ENCODE data around the gene TWSG1. TPM values are rescaled to one million over a fixed set of nuclear protein-coding genes. Genes with fewer than 3 reads are reported as not detected.
"Not testable (repeated sequence)": the region's sequence is repeated elsewhere in the genome, so short reads cannot be mapped to it uniquely, and the experiment has no call there.

The TWSG1 gene
- total RNA-seq, 2 experiments from 2014 or later, result 11.0 to 12.2 TPM

DNA sequence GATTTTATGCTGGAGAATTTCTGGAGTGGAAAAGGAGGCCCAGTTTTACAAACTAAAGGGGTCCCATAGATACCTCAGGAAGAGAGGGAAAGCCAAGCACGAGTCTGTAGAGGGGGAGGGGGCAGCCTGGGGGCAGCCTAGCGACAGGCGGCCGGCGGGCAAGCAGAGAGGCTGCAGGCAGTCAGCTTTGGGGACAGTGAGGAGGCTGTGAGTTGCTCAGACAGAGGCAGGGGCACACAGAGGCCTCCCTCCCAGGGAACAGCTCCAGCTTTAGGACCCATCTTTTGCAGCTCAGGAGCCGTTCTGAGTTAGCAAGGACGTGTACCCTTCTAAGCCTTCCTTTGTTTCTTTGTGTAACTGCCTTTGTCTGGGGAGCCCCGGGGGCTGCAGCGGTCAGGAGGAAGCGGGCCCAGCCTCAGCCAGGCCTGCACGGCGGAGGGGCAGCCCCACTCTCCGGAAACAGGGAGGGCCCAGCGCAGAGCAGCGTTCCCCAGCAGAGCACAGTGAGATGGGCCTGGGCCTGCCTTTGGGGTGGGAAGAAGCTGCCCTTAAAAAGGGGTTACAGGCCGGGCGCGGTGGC, 99.6 kb downstream of the TWSG1 start:
- Mint-ChIP-seq H3K36me3 (no peaks in the 10 kb centered on the region), H3K27ac (no peak overlapping the region), H3K4me3 (no peak overlapping the region), H3K4me1 (ENCODE audit: low read depth) (no peaks in the 10 kb centered on the region), H3K9me3 (no peaks in the 10 kb centered on the region), H3K27me3 (peaks cover 9% of the 10 kb centered on the region)
- POLR2A ChIA-PET, result no interaction called here
- no peak for DNase-seq
- intact Hi-C loops (cut with micrococcal nuclease), result no loop called here
- CTCF ChIA-PET, result interaction anchor here (1.0 kb wide), 1 partner anchor 19 kb away, joined by 3 read pairs; no protein-coding TSS in a partner anchor

- peaks cover 9% of the 10 kb centered on the region for H3K27me3 Mint-ChIP-seq
- no peaks in the 10 kb centered on the region for H3K4me1 Mint-ChIP-seq (ENCODE audit: low read depth)
- H3K36me3 Mint-ChIP-seq, result no peaks in the 10 kb centered on the region
- DNase-seq, result no peak
- H3K4me3 Mint-ChIP-seq, result no peak overlapping the region
- no peak overlapping the region for H3K27ac Mint-ChIP-seq
- H3K9me3 Mint-ChIP-seq, result no peaks in the 10 kb centered on the region
- POLR2A ChIA-PET, result no interaction called here
- intact Hi-C loops (cut with micrococcal nuclease), result no loop called here
- CTCF ChIA-PET, result no interaction called here
Measured at GRCh38 chr18:9435041-9435440, 100.5 kb downstream of the TWSG1 start.

DNA sequence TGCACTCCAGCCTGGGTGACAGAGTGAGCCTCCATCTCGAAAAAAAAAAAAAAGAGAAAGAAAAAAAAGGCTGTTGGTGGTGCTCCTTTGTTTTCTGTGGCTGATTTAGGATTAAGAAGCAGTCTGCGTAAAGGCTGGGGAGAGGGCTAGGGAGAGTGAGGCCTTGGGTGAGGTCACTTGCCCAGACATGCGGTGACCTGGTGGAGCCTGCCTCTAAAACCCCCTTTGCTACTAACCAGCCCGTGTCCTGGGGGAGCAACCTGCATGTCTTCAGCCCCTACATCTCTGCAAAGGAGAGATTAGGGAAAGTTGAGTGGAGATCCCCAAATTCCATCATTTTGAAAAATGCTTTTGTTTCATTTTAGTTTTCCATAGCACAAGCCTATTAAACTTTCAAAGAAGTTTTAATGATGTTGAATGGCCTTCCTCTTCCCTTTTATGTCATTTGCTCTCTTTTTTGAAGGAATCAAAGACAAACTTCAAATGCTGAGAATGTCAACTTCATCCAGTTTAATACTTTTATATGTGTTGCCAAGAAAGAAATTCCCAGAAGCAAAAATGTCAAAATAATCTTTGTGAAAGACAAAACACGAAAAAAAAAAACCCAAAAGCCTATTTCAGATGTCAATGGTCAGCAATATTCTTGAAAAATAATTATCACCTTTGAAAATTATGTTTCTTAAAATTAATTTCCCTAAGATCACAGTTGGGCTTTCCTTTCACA, 101.8 kb downstream of the TWSG1 start:
- no peaks in the 10 kb centered on the region for H3K36me3 Mint-ChIP-seq
- H3K27me3 Mint-ChIP-seq, result peaks cover 3% of the 10 kb centered on the region
- intact Hi-C loops (cut with micrococcal nuclease), result no loop called here
- H3K4me1 Mint-ChIP-seq (ENCODE audit: low read depth), result no peaks in the 10 kb centered on the region
- CTCF ChIA-PET, result no interaction called here
- H3K4me3 Mint-ChIP-seq, result no peak overlapping the region
- H3K27ac Mint-ChIP-seq, result no peak overlapping the region
- DNase-seq, result no peak
- POLR2A ChIA-PET, result no interaction called here
- H3K9me3 Mint-ChIP-seq, result no peaks in the 10 kb centered on the region

- no peaks in the 10 kb centered on the region for H3K36me3 Mint-ChIP-seq
- peaks cover 3% of the 10 kb centered on the region for H3K27me3 Mint-ChIP-seq
- intact Hi-C loops (cut with micrococcal nuclease), result no loop called here
- H3K4me1 Mint-ChIP-seq (ENCODE audit: low read depth), result no peaks in the 10 kb centered on the region
- ChIA-PET CTCF (interaction anchor here (0.6 kb wide), 1 partner anchor 128 kb away, joined by 3 read pairs; no protein-coding TSS in a partner anchor), POLR2A (no interaction called here)
- no peak overlapping the region for H3K4me3 Mint-ChIP-seq
- DNase-seq, result no peak
- no peaks in the 10 kb centered on the region for H3K9me3 Mint-ChIP-seq
- H3K27ac Mint-ChIP-seq, result no peak overlapping the region
Measured at GRCh38 chr18:9437021-9437437, 102.5 kb downstream of the TWSG1 start.

GRCh38 chr18:9437672-9438071, 103.1 kb downstream of the TWSG1 start:
- H3K36me3 Mint-ChIP-seq, result no peaks in the 10 kb centered on the region
- peaks cover 3% of the 10 kb centered on the region for H3K27me3 Mint-ChIP-seq
- H3K4me3 Mint-ChIP-seq, result no peak overlapping the region
- H3K9me3 Mint-ChIP-seq, result no peaks in the 10 kb centered on the region
- ChIA-PET CTCF (no interaction called here), POLR2A (no interaction called here)
- H3K27ac Mint-ChIP-seq, result no peak overlapping the region
- DNase-seq, result no peak
- intact Hi-C loops (cut with micrococcal nuclease), result no loop called here
- no peaks in the 10 kb centered on the region for H3K4me1 Mint-ChIP-seq (ENCODE audit: low read depth)

DNA sequence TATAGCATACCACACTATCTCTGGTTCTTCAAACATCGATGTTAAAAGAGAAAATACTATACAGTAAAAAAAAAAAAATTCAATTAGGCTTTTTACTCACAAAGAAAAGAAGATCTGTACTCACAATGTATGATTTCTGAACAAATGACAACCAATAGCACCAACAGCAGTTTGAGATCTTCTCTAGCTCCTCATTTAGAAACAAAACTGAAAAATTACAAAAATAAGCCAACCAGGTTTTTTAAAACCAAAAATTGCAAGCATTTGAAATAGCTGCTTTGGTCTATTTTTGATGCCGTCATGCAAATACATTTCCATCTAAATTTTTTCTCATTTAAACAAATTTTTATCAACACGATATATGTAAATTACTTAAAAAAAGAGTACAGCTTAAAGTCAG, 106.5 kb downstream of the TWSG1 start:
- Mint-ChIP-seq H3K4me1 (ENCODE audit: low read depth) (no peaks in the 10 kb centered on the region), H3K27ac (no peak overlapping the region), H3K36me3 (no peaks in the 10 kb centered on the region), H3K27me3 (no peaks in the 10 kb centered on the region), H3K4me3 (no peak overlapping the region), H3K9me3 (no peaks in the 10 kb centered on the region)
- CTCF ChIA-PET, result no interaction called here
- no peak for DNase-seq
- intact Hi-C loops (cut with micrococcal nuclease), result no loop called here
- POLR2A ChIA-PET, result no interaction called here

DNA sequence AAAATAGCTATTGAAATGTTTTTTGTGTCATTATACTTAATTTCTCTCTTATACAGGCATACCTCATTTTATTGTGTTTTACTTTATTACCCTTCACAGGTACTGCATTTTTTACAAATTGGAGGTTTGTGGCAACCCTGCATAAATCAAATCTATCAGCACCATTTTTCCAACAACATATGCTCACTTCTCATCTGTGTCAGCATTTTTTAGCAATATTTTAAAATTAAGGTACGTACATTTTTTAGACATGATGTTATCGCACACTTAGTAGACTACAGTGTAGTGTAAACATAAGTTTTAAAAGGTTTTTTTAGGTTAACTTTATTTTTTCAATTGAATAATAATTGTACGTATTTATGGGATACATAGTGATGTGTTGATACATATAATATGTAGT, 110.0 kb downstream of the TWSG1 start:
- CTCF ChIA-PET, result no interaction called here
- DNase-seq, result no peak
- Mint-ChIP-seq H3K4me3 (no peak overlapping the region), H3K9me3 (peaks cover 13% of the 10 kb centered on the region), H3K4me1 (ENCODE audit: low read depth) (no peaks in the 10 kb centered on the region), H3K27ac (no peak overlapping the region), H3K36me3 (no peaks in the 10 kb centered on the region), H3K27me3 (peaks cover 2% of the 10 kb centered on the region)
- POLR2A ChIA-PET, result no interaction called here
- intact Hi-C loops (cut with micrococcal nuclease), result no loop called here

DNA sequence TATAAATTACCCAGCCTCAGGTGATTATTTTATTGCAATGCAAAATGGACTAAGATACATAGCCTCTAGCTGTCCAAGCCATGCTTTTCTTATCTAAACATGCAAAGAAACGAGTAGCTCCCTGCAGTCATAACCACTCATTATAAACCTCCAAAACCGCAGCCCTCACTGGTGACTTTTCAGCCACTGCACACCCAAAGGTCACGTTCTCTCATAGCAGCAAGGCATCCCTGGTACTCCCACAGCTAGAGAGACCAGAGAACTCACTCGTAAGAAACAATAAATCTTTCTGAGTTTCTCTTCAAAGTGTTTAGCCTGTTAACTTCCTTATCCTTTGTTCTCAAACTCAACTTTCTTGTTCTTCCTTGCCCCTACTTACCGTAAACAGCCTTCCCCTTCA, 112.3 kb downstream of the TWSG1 start:
- no peaks in the 10 kb centered on the region for H3K4me1 Mint-ChIP-seq (ENCODE audit: low read depth)
- peaks cover 13% of the 10 kb centered on the region for H3K9me3 Mint-ChIP-seq
- H3K4me3 Mint-ChIP-seq, result no peak overlapping the region
- H3K36me3 Mint-ChIP-seq, result no peaks in the 10 kb centered on the region
- intact Hi-C loops (cut with micrococcal nuclease), result no loop called here
- ChIA-PET POLR2A (no interaction called here), CTCF (no interaction called here)
- no peak overlapping the region for H3K27ac Mint-ChIP-seq
- peaks cover 4% of the 10 kb centered on the region for H3K27me3 Mint-ChIP-seq
- no peak for DNase-seq

DNA sequence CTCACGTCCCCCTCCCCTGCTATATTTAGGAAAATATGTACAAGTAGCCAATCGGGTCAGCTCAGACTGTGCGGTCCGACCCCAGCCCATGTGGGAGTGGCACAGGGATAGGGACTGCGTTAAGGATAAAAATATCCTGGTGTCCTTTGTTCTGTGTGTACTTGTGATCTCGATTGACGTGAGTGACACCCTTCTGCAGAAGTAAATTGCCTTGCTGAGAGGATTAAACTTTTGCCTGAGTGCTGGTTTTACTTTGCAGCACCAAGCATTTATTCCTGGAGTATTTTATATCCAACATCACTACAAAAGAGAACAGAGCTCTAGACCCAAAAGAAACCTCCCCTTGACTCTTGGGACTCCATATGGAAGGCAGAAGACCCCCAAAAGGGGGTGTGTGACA, 112.8 kb downstream of the TWSG1 start:
- intact Hi-C loops (cut with micrococcal nuclease), result no loop called here
- H3K9me3 Mint-ChIP-seq, result peaks cover 13% of the 10 kb centered on the region
- no peaks in the 10 kb centered on the region for H3K36me3 Mint-ChIP-seq
- peaks cover 4% of the 10 kb centered on the region for H3K27me3 Mint-ChIP-seq
- H3K4me3 Mint-ChIP-seq, result no peak overlapping the region
- no peak overlapping the region for H3K27ac Mint-ChIP-seq
- ChIA-PET POLR2A (no interaction called here), CTCF (no interaction called here)
- DNase-seq, result no peak
- no peaks in the 10 kb centered on the region for H3K4me1 Mint-ChIP-seq (ENCODE audit: low read depth)

DNA sequence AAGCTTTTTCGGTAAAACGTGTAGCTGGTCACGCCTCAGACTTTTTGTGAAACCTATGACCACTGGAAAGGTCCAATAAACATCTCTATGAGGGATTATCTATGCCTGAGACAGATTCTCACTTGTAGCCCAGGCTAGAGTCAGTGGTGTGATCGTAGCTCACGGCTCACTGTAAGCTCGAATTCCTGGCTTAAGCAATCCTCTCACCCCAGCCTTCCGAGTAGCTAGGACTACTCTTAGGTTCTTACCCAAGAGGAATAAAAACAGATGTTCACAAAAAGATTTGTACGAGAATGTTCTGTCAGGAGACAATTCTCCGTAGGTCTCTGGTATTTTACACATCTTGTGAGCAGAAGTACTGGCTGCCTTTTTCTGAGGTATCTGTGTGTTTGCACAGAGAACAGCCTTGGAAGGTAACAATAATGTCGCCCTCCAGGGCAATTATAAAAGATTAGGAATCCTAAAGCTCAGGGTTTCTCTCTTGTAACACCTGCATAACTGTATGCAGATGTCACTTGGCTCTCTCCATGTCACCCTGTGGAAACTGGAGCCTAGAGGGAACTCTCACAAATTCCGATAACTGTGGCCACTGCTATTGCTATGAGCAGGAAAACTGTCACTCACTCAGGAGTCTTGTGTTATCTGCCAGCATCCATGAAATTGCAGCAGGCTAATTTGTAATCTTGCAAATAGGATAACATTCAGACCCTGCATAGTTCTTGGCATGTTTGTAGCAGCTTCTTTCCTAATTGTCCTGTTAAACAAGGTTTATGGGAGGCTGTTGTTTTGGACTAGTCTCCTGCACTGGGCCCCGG, 115.2 kb downstream of the TWSG1 start:
- Mint-ChIP-seq H3K27ac (no peak overlapping the region), H3K4me3 (no peak overlapping the region), H3K36me3 (no peaks in the 10 kb centered on the region), H3K4me1 (ENCODE audit: low read depth) (no peaks in the 10 kb centered on the region), H3K9me3 (peaks cover 13% of the 10 kb centered on the region), H3K27me3 (peaks cover 4% of the 10 kb centered on the region)
- no peak for DNase-seq
- CTCF ChIA-PET, result interaction anchor here (0.6 kb wide), 1 partner anchor 197 kb away, joined by 3 read pairs; no protein-coding TSS in a partner anchor
- intact Hi-C loops (cut with micrococcal nuclease), result no loop called here
- POLR2A ChIA-PET, result no interaction called here

- DNase-seq; H3K27ac Mint-ChIP-seq; H3K27me3 Mint-ChIP-seq; H3K36me3 Mint-ChIP-seq; CTCF ChIA-PET; H3K4me3 Mint-ChIP-seq; intact Hi-C loops (cut with micrococcal nuclease); H3K4me1 Mint-ChIP-seq (ENCODE audit: low read depth); POLR2A ChIA-PET: not testable (repeated sequence)
- peaks cover 18% of the 10 kb centered on the region for H3K9me3 Mint-ChIP-seq
Measured at GRCh38 chr18:9450920-9451319, 116.3 kb downstream of the TWSG1 start.

Measured in activated CD4-positive, alpha-beta memory T cell treated with anti-CD3 and anti-CD28 coated beads for 36 hours (primary cell).